Stimulated activated CD4-positive, alpha-beta T cell treated with anti-CD3 and anti-CD28 coated beads, Interleukin-4, amount 100 ng/mL, for 1 hour (primary cell): ENCODE results near the gene LARGE1.

ENCODE experiments used
- DNase-seq: peaks from one replicate; pipeline ENCODE4 v3.0.0-alpha.2; 2020

LARGE1 gene

GRCh38 chr22:33518405-33518804 is 401.9 kb downstream of the LARGE1 start:
- DNase-seq, result no peak

DNA sequence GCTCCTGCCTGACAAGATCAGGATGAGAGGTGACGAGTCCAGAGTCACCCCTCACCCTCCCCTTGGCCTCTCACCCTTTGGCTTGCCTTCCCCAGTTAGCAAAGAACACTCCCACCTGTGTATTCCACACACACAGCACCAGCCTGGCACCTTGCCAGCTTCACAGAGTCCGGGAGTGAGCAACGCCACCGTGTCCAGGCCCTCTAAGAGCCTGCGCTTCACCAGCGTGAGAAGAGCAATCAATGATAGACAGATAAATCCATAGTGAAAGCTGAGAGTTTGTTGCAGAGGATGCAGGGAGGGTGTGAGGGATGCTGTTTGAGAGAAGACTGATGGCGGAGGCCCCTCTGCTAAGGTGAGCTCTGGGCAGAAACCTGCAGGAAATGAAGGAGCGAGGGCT is 404.5 kb downstream of the LARGE1 start:
- no peak for DNase-seq

- DNase-seq, result no peak
Measured at GRCh38 chr22:33513388-33514338, 406.6 kb downstream of the LARGE1 start.

- DNase-seq, result no peak
Measured at GRCh38 chr22:33512908-33513307, 407.4 kb downstream of the LARGE1 start.

DNA sequence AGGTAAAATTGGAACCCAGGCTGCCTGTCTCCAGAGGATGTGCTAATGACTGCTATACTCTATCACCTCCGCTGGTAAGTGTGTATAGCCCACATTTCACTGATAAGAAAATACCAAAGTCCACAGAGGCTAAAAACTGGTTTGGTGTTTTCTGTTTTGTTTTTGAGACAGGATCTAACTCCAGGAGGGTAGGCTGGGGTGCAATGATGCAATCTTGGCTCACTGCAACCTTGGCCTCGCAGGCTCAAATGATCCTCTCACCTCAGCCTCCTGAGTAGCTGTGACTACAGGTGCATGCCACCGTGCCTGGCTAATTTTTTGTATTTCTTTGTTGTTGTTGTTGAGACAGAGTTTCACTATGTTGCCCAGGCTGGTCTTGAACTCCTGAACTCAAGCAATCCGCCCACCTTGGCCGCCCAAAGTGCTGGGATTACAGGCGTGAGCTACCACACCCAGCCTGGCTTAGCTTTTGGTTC is 409.8 kb downstream of the LARGE1 start:
- no peak for DNase-seq

DNA sequence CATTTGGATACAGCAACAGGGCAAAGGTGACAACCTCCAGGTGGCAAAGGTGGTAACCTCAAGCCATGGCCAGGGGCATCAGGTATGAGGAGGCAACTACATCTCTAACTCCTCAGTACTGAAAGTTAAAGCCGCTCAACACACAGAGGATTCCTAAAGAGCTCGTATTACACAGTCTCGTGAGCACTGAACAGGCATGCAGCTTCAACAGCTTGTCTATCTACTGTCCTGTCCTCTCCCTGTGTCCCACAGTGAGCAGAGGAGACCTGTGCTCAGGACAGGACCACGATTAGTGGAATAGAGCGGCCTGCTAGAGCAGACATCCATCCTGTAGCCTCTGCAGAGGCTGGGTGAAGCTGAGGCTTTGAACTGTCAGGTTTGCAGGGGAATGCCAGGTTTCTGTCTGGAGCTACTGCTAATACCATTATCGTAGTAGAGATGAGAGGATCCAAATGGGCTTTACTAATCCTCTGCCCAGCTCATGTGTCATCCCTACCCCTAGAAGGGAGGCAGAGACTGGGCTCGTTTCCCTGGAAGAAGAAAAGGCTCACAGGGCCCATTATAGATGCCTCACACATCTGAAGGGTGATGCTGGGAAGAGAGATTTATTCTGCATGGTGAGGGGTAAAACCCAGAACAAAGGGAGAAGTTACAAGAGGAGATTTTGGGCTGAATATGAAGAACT is 415.2 kb downstream of the LARGE1 start:
- no peak for DNase-seq

DNA sequence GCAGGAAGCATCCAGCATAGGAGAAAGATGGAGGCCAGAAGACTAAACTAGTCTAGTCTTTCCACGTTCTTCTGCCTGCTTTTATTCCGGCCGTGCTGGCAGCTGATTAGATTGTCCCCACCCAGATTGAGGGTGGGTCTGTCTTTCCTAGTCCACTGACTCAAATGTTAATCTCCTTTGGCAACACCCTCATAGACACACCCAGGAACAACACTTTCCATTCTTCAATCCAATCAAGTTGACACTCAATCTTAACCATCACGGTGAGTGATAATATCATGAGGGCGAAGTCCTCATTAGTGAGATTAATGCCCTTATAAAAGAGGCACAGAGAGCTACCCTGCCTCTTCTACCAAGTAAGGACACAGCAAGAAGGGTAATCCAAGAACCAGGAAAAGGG is 424.2 kb downstream of the LARGE1 start:
- no peak for DNase-seq

- DNase-seq, result no peak
Measured at GRCh38 chr22:33493476-33494205, 426.6 kb downstream of the LARGE1 start.

- no peak for DNase-seq
Measured at GRCh38 chr22:33492210-33492651, 428.0 kb downstream of the LARGE1 start.

GRCh38 chr22:33487041-33487716 is 433.1 kb downstream of the LARGE1 start:
- DNase-seq, result no peak

DNA sequence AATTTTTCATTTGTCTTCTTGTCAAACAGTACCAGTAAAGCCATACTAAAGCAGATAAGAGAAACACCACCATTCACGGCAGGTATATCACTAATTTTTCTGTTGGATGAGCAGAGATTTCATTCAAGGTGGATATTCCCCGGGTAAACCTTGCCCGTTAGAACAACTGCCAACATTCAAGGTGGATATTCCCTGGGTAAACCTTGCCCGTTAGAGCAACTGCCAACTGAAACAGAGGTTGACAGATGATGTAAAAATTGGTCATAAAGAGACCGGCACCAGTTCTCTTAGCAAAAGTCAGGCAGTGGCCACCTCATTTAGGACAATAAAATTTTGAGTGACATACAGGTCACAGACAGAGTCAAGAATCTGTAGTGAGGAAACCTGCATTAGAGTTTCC is 438.7 kb downstream of the LARGE1 start:
- no peak for DNase-seq

DNA sequence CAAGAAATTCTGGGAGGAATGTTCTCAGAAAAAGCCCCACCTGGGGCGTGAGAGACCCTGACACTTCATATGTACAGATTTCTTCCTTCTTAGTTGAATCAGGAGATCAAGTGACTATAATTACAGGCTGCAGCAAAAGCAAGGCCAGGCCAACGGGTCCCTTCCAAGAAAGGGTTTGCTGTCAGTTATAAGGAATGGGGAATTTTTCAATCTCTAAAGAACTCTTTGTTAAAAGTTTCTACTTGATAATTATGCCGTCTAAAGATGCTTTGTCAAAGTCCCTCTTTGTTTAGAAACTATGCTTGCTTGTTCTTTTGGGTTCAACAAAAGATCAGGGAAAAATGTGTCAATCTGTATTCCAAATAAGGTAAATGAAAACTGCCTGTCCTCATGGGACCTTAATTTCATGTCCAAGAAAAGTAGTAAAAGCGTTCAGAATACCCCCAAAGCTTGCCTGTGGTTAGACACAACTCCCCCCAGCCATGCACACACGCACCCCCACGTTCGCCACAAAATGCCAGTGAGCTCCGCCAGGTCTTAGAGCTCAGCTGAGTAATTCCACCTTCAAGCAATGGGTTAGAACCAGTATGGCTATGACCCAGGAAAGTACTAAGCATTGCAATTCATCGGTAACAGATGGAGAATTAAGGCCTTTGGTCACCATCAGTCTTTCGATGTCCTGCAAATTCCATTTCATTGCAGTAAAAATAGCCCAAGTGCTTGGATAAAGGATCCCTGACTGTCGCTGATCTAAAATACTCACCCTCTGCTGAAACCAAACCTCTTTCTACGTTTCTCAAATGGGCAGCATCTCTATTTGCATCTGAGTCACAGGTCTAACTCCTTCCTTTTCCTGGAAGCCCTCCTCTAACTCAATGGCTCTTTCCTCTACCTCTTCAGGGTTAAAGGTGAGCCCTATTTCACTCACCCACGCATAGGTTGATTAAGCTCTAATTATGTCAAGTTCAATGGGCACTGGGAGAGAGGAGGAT is 442.9 kb downstream of the LARGE1 start:
- DNase-seq, result no peak

DNA sequence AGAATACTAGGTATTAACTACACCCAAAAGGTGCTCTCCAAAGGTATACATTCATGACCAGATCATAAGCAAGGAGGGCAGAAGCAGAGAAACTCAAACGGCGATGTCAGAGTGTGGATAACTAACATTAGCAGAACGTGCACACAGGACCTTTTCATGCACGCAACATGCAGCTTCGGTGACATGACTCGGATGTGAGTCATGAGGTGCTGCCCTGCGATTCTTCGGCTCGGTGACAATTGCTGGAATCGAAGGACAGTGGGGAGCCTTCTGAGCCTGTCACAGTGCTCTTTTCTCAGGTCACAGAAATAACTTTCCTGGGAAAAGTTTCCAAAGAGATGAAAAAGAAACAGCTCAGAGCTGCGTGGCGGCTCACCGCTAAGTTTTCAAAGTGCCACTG is 443.6 kb downstream of the LARGE1 start:
- no peak for DNase-seq

DNA sequence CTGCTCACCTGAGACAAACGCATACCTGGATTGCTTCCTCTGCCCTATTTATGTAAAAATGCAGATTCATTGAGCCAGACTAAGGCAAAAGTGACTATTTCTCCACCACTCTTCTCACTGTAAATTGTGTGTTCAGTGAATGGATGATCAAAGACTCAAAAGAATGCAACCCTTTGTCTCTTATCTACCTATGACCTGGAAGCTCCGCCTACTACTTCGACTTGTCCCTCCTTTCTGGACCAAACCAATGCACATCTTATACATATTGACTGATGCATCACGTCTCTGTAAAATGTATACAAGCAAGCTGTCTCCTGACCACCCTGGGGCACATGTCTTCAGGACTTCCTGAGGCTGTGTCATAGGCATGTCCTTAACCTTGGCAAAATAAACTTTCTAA is 444.1 kb downstream of the LARGE1 start:
- no peak for DNase-seq

- DNase-seq, result no peak
Measured at GRCh38 chr22:33474587-33474986, 445.7 kb downstream of the LARGE1 start.

- no peak for DNase-seq
Measured at GRCh38 chr22:33472462-33473344, 447.6 kb downstream of the LARGE1 start.

GRCh38 chr22:33470456-33470855 is 449.8 kb downstream of the LARGE1 start:
- DNase-seq, result no peak

DNA sequence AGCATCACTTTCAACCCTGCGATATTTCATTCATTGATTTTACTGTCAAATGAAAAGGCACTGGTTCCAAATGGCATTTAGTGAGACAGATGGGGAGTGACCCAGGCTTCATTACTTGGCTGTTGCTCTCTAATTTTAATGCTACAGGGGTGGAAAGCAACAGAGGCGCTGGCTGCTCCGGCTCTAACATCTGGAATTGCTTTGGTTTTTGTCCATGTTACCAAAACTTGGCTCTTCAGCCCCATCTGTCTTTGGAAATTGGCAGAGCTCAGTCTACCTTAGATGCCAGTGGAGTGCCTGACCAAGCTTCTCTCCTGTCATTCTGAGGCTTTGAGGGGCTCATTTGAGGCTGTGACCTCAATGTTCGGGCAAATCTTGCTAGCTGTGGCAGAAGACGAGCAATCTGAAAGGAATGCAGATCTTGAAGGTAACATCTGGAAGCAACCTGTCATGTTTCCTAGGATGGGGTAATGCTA is 452.6 kb downstream of the LARGE1 start:
- no peak for DNase-seq

- no peak for DNase-seq
Measured at GRCh38 chr22:33467080-33467479, 453.2 kb downstream of the LARGE1 start.

DNA sequence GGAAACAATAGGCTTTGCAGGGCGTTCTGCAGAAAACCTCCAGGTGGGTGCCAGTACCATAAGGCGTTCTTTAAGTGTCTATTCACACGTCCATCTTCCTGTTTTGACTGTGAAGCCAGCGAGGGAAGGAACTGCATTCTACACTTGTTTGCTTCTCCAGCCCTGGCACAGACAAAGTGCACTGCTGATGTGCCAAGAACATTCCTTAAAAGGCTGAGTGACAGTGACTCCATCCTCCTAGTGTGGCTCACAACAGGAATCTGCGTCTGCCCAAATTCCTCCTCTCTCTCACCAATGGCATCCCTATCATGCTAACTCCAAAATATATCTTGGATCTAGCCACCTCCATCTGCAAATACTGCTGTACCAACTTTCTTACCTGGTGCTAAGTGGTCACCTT is 454.7 kb downstream of the LARGE1 start:
- no peak for DNase-seq
